SJCRH30 (cell line): Measurements from ENCODE around the gene ASB2. TPM values are rescaled to one million over a fixed set of nuclear protein-coding genes. Genes with fewer than 3 reads are reported as not detected.

ENCODE experiments used
- DNase-seq, 2 experiments: peaks; one replicate each; pipeline ENCODE4 v3.0.0-alpha.2; 2015 to 2020
- H3K27ac ChIP-seq: fragments of 250-450 bp; sonication (Bioruptor Pico); 2 replicates; pipeline ENCODE4 v1.5.1; 2020; ENCODE audit warnings: mild to moderate bottlenecking, moderate library complexity
- H3K27me3 ChIP-seq: fragments of 250-450 bp; sonication (Bioruptor Pico); 2 replicates; pipeline ENCODE4 v1.5.1; 2020; ENCODE audit warnings: mild to moderate bottlenecking, moderate library complexity
- H3K36me3 ChIP-seq: fragments of 250-450 bp; sonication (Bioruptor Pico); 2 replicates; pipeline ENCODE4 v1.5.1; 2020; ENCODE audit warnings: mild to moderate bottlenecking, moderate library complexity
- H3K4me1 ChIP-seq: fragments of 250-450 bp; sonication (Bioruptor Pico); 2 replicates; pipeline ENCODE4 v1.5.1; 2020; ENCODE audit warnings: mild to moderate bottlenecking, moderate library complexity
- H3K4me3 ChIP-seq: fragments of 250-450 bp; sonication (Bioruptor Pico); 2 replicates; pipeline ENCODE4 v1.5.1; 2020; ENCODE audit warnings: mild to moderate bottlenecking, moderate library complexity
- H3K9me3 ChIP-seq: fragments of 250-450 bp; sonication (Bioruptor Pico); replicated peaks from 2 replicates; pipeline ENCODE4 v1.5.1; 2020; ENCODE audit warnings: mild to moderate bottlenecking, moderate library complexity
- total RNA-seq: library from RNA; depleted of rRNA; stranded (reverse); fragments of >200 nt; shearing (Covaris generic); gene quantifications from 2 replicates; pipeline ENCODE4 v1.2.3, GENCODE V29; 2014

Gene ASB2
- total RNA-seq, 1 experiment from 2014 or later: 2.4 TPM

DNA sequence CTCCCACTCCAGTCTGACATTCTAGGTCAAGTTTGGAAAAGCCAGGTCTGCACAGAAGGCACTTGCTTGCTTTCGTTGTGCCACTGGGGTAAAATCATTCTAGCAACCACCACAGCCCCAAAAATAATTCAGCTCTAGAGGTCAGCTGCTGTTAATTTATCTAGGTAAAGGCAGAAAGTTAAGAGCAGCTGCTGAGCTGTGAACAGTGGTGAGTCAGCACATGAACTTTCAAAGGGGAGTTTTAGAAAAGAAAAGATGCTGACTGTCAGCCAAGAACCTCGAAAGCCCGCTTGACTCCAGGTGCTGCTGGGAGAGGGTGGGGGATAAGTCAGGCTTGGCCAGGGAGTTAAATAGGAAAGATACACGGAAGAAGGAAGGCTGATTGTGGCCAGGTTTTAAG, 33.4 kb upstream of the ASB2 start:
- DNase-seq: peak; percentile 39 to 72
- no peak overlapping the region for H3K27ac ChIP-seq
- H3K9me3 ChIP-seq: no peaks in the 10 kb centered on the region
- H3K4me1 ChIP-seq: peaks cover 11% of the 10 kb centered on the region
- H3K4me3 ChIP-seq: no peak overlapping the region
- H3K27me3 ChIP-seq: no peaks in the 10 kb centered on the region
- H3K36me3 ChIP-seq: no peaks in the 10 kb centered on the region

DNA sequence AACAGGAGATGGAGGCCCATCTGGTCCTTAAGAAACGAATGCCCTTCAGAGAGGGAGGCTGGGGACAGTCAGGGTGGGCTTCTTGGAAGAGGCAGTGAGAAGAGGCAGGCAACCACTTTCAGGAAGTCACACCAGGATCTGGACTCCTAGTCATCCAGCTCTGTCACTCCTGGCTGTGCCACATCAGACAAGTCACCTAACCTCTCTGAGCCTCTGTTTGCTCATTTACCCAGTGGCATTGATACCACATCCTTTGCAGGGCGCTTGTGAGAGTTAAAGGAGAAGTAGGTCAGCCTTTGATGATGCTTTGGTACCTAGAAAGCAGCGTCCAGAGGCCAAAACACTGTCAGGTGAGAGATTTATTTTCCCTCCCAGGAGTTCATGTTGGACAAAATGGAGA, 31.9 kb upstream of the ASB2 start:
- no peak for DNase-seq
- no peaks in the 10 kb centered on the region for H3K36me3 ChIP-seq
- H3K4me3 ChIP-seq: no peak overlapping the region
- no peaks in the 10 kb centered on the region for H3K9me3 ChIP-seq
- peaks cover 11% of the 10 kb centered on the region for H3K4me1 ChIP-seq
- H3K27ac ChIP-seq: no peak overlapping the region
- H3K27me3 ChIP-seq: no peaks in the 10 kb centered on the region

DNA sequence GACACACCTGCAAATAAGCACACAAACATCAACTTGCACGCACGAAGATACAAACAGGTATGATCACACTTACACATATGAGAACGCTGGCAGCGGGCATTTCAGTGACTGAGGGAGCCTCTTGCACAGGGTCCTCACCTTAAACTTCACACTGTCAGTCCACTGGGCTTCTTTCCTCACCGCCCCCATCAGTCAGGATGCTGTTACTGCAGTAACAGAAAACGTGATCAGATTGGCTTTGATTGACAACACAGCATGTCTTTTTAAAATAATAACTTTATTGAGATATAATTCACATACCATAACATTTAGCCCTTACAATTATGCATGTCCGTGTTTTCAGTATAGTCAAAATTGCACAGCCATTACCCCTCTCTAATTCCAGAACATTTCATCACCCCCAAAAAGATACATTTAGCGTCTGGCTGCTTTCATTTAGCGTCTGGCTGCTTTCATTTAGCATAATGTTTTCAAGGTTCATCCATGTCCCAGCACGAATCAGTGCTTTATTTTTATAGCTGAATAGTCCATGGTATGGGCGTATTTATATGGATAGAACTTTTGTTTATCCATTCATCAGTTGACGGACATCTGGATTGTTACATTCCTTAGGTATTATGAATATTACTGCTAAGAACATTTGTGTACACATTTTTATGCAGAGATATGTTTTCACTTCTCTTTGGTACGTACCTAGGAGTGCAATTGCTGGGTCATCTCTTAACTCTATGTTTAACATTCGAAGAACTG, 29.1 kb upstream of the ASB2 start:
- no peaks in the 10 kb centered on the region for H3K9me3 ChIP-seq
- no peak overlapping the region for H3K4me3 ChIP-seq

GRCh38 chr14:94004015-94004414, 27.6 kb upstream of the ASB2 start:
- Histone ChIP-seq H3K27ac (no peak overlapping the region), H3K36me3 (no peaks in the 10 kb centered on the region)

More for the DNA sequence above, 29.1 kb upstream of the ASB2 start:
- Histone ChIP-seq H3K36me3 (no peaks in the 10 kb centered on the region), H3K27me3 (no peaks in the 10 kb centered on the region), H3K4me1 (peaks cover 19% of the 10 kb centered on the region), H3K27ac (no peak overlapping the region)
- no peak for DNase-seq

DNA sequence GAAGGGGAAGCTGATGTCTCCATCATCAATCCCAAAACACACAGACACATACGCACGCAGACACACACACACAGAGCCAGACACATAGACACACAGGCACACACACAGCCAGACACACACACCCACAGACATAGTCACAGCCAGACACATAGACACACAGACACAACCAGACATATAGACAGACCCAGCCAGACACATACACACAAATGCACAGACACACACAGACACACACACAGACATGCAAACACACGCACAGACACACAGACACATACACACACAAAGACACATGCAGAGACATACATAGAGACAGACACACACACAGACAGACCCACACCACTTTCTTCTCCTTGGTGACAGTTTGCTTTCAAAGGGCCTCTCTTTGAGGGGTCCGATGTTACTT, 27.0 kb upstream of the ASB2 start:
- Histone ChIP-seq H3K27ac (no peak overlapping the region), H3K4me1 (peaks cover 8% of the 10 kb centered on the region), H3K4me3 (no peak overlapping the region), H3K36me3 (no peaks in the 10 kb centered on the region), H3K9me3 (no peaks in the 10 kb centered on the region), H3K27me3 (no peaks in the 10 kb centered on the region)
- no peak for DNase-seq

More at GRCh38 chr14:94004015-94004414, 27.6 kb upstream of the ASB2 start:
- no peak for DNase-seq
- H3K4me3 ChIP-seq: no peak overlapping the region
- no peaks in the 10 kb centered on the region for H3K9me3 ChIP-seq
- no peaks in the 10 kb centered on the region for H3K27me3 ChIP-seq
- peaks cover 8% of the 10 kb centered on the region for H3K4me1 ChIP-seq

GRCh38 chr14:94001501-94002396, 25.4 kb upstream of the ASB2 start:
- no peaks in the 10 kb centered on the region for H3K9me3 ChIP-seq
- H3K36me3 ChIP-seq: no peaks in the 10 kb centered on the region
- H3K27ac ChIP-seq: no peak overlapping the region
- H3K27me3 ChIP-seq: no peaks in the 10 kb centered on the region
- H3K4me3 ChIP-seq: no peak overlapping the region
- peak; percentile 51 to 78 for DNase-seq
- peaks cover 8% of the 10 kb centered on the region for H3K4me1 ChIP-seq

DNA sequence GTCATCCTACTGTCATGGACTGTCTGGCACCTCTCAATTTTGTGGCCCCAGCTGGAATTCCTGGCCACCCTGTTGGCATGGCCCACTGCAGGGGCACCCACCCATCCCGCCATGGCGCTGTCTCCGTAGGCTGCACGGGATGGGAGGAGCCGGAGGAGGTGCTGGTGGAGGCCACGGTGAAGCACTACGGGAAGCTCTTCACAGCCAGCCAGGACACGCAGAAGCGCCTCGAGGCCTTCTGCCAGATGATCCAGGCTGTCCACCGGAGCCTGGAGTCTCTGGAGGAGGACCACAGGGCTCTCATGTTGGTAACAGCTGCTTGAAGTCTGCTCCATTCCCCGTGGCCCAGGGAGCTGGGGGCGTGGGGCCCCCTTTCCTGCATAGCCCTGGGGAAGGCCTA, 24.6 kb upstream of the ASB2 start:
- Histone ChIP-seq H3K9me3 (no peaks in the 10 kb centered on the region), H3K4me1 (peaks cover 8% of the 10 kb centered on the region), H3K27me3 (no peaks in the 10 kb centered on the region), H3K27ac (no peak overlapping the region), H3K36me3 (no peaks in the 10 kb centered on the region), H3K4me3 (no peak overlapping the region)
- DNase-seq: peak; percentile 48 to 77

- H3K9me3 ChIP-seq: no peaks in the 10 kb centered on the region
- no peaks in the 10 kb centered on the region for H3K36me3 ChIP-seq
- H3K4me1 ChIP-seq: peaks cover 12% of the 10 kb centered on the region
- no peaks in the 10 kb centered on the region for H3K27me3 ChIP-seq
- no peak overlapping the region for H3K4me3 ChIP-seq
- no peak for DNase-seq
- no peak overlapping the region for H3K27ac ChIP-seq
Measured at GRCh38 chr14:94000267-94000666, 23.9 kb upstream of the ASB2 start.

DNA sequence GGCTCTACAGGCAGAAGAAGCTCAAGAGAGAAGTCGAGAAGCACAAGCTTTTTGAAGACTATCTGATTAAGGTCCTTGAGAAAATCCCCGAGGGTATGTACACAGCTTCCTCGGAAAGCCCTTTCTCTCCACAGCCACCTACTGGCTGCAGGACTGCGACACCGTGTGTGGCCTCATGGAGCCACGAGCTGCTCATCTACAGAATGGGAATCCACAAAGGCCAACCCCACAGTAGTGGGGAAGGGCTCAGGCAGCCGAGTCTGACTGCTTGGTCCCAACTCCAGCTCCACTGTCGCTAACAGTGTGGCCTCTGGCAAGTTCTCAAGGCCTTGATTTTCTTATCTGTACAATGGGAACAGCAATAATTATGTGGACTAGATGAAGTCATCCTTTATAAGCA, 23.2 kb upstream of the ASB2 start:
- Histone ChIP-seq H3K9me3 (no peaks in the 10 kb centered on the region), H3K27ac (no peak overlapping the region), H3K4me1 (peaks cover 12% of the 10 kb centered on the region), H3K4me3 (no peak overlapping the region), H3K27me3 (no peaks in the 10 kb centered on the region), H3K36me3 (no peaks in the 10 kb centered on the region)
- DNase-seq: no peak

DNA sequence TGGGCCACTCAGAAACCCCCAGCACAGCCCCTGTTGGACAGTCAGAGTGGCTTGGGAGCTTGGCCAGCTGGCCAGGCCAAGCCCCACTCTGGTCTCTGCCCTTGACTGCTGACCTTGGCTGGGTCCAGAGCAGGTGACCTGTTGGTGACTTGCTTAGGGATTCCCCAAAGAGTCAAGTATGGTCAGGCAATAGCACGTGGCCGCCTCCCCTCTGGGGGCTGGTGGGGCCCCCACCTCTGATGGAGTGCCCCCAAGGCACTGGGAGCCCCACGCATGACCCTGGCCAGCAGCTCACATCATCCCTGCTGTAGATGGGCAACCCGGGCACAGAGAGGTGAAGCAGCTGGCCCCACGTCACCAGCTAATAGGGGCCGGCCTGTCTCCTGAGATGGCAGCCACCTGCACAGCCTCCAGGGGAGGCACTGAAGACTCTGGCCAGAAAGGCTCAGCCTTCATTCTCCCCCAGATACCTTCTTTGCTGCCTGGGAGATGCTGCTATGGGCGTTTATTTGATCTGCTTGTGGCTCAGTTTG, 22.6 kb upstream of the ASB2 start:
- H3K27me3 ChIP-seq: no peaks in the 10 kb centered on the region
- H3K4me1 ChIP-seq: peaks cover 12% of the 10 kb centered on the region
- H3K36me3 ChIP-seq: no peaks in the 10 kb centered on the region
- H3K4me3 ChIP-seq: no peak overlapping the region
- H3K27ac ChIP-seq: no peak overlapping the region
- no peaks in the 10 kb centered on the region for H3K9me3 ChIP-seq
- no peak for DNase-seq

- no peak overlapping the region for H3K27ac ChIP-seq
- no peaks in the 10 kb centered on the region for H3K36me3 ChIP-seq
- no peaks in the 10 kb centered on the region for H3K27me3 ChIP-seq
- H3K9me3 ChIP-seq: no peaks in the 10 kb centered on the region
- peak in 1 of 2 experiments; percentile 38 for DNase-seq
- H3K4me3 ChIP-seq: no peak overlapping the region
- H3K4me1 ChIP-seq: peaks cover 12% of the 10 kb centered on the region
Measured at GRCh38 chr14:93997916-93998870, 21.8 kb upstream of the ASB2 start.

DNA sequence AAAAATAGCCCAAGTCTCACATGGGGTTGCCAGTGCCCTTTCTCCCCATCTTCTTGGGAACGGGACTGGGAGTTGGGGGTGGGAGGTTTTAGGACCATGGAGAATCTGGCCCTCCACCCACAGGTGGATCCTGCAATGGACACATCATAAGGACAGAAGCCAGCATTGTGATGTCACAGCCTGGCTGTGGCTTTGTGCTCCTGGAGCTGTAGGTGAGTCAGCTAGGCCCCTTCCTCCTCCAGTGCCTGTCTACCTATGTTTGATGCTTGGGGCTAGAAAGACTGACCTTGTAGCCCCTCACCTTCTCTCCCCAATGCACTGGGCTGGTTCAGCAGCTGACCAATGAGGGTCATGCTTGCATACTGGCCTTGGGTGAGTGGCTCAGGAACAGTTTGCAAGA, 20.7 kb upstream of the ASB2 start, which contains the start of gene CCDC197:
Gene CCDC197 (plus strand): TSS at position 220 of the 400 bp plus-strand sequence. CDS start 831 bp downstream, outside the sequence.
- DNase-seq: no peak
- Histone ChIP-seq H3K36me3 (no peaks in the 10 kb centered on the region), H3K4me3 (no peak within 1 kb of the TSS), H3K27me3 (no peaks in the 10 kb centered on the region), H3K4me1 (peaks cover 12% of the 10 kb centered on the region), H3K27ac (no peak within 1 kb of the TSS), H3K9me3 (no peaks in the 10 kb centered on the region)

DNA sequence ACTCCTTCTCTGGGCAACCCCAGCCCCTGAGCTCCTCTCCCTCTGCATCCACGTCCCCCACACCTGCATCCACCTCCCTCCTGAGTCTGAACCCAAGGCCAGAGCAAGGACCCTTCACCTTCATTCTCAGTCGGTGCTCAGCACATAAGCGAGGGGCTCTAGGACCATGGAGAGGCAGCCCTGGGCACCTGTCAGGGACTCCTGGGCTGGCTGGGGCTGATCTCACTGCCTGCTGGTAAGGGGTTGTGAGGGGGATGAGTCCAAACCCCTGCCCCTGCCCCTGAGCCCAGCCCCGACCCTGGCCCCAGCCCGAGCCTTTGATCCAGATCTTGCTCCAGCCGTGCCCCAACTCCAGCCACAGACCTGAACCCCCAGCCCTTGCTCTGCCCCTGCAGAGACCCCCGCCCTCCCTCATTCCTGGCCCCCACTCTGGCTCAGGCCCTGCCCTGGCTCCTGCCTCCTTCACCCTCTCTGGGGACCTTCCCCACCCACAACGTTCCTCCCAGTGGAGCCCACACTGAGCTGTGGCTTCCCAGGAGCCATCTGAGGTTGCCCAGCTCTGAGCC, 19.8 kb upstream of the ASB2 start:
- H3K4me3 ChIP-seq: no peak overlapping the region
- H3K27me3 ChIP-seq: no peaks in the 10 kb centered on the region
- no peaks in the 10 kb centered on the region for H3K36me3 ChIP-seq
- H3K4me1 ChIP-seq: peaks cover 7% of the 10 kb centered on the region
- H3K9me3 ChIP-seq: no peaks in the 10 kb centered on the region
- no peak overlapping the region for H3K27ac ChIP-seq
- no peak for DNase-seq
